K562 (cell line): ENCODE results near the gene SNX14.

ENCODE experiments used
- ELF1 ChIP-seq: fragments of 200-800 bp; sonication (Bioruptor generic); IDR thresholded peaks from 2 replicates; pipeline ENCODE4 v1.6.1; 2016; ENCODE audit warnings: missing genetic modification characterization, missing compliant biosample characterization
- MED1 ChIP-seq: sonication (generic); formaldehyde crosslinking; IDR thresholded peaks from 2 replicates; pipeline ENCODE4 v1.8.1; 2023; ENCODE audit warnings: missing genetic modification reagents, borderline replicate concordance
- ZNF175 ChIP-seq: fragments of 200-800 bp; sonication (Bioruptor generic); IDR thresholded peaks from 2 replicates; pipeline ENCODE4 v1.6.1; 2016; ENCODE audit warnings: low read depth, mild to moderate bottlenecking, missing genetic modification characterization, missing compliant biosample characterization
- TF ChIP-seq, protein P1 (sequence below), 3 experiments: IDR thresholded peaks in 2 of 3; conservative IDR thresholded peaks in 1 of 3; 2 replicates each; pipeline ENCODE4 v1.5.1; 2011 to 2012; ENCODE audit warnings: low read length in 3 of 3, mild to moderate bottlenecking in 3 of 3, control low read depth in 2 of 3, improper control_type of control experiment in 1 of 3, inconsistent platforms in 1 of 3, low read depth in 1 of 3, mixed read lengths in 1 of 3, moderate library complexity in 1 of 3; ENCODE audit not compliant: insufficient read depth in 2 of 3

DNA sequence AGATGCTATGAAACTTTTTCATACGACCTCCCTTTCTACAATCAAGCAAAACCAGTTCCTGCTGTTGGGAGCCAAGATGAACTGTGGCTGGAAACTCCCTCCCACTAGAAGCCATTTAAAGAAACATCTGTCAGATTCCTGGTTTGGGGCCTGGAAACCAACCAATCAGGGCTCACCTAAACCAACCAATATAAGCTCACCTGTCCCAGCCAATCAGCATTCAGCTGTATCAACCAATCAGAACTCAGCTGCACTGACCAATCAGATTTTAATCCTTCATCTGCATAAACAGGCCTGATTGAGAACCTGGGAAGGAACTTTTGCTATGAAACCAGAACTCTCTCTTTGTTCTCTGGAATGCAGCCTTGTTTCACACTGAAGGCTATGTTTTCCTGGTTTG lies 42.4 kb downstream of the SNX14 start:
- TF ChIP-seq MED1 (no peak), ZNF175 (CRISPR knock-in tag) (no peak), ELF1 (tag) (no peak)
- TF ChIP-seq, protein P1, sequence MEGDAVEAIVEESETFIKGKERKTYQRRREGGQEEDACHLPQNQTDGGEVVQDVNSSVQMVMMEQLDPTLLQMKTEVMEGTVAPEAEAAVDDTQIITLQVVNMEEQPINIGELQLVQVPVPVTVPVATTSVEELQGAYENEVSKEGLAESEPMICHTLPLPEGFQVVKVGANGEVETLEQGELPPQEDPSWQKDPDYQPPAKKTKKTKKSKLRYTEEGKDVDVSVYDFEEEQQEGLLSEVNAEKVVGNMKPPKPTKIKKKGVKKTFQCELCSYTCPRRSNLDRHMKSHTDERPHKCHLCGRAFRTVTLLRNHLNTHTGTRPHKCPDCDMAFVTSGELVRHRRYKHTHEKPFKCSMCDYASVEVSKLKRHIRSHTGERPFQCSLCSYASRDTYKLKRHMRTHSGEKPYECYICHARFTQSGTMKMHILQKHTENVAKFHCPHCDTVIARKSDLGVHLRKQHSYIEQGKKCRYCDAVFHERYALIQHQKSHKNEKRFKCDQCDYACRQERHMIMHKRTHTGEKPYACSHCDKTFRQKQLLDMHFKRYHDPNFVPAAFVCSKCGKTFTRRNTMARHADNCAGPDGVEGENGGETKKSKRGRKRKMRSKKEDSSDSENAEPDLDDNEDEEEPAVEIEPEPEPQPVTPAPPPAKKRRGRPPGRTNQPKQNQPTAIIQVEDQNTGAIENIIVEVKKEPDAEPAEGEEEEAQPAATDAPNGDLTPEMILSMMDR (IDR thresholded peaks at IDR 0.05 in 2 of 3, conservative IDR thresholded peaks at IDR 0.05 in 1 of 3; ENCODE audit: insufficient read depth in 2 of 3, low read depth in 1 of 3, low read length in 3 of 3) = no peak
